ENCODE results near the gene FEM1C.
"Not testable (repeated sequence)": the region's sequence is repeated elsewhere in the genome, so short reads cannot be mapped to it uniquely, and the experiment has no call there.

FEM1C gene

DNA sequence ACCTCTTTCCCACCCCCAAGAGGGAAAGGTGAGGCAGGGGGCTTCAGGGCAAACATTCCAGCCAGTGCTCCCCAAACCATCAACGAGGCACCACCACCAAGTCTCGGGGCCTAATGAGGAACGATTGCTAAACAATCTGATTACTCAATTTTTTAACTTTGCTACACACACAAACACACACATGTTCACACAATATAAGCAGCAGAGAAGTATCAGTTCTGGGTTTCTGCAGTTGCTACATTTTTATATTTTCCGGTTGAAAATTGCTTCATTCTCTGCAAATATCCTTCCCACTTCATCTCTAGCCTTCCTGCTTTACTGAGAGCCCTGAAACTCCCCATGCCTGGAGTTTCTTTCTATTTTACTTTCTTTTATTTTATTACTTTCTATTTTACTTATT is 60.2 kb downstream of the FEM1C start:
- H3K4me1 ChIP-seq (ENCODE audit: control insufficient read depth, insufficient read depth, low read depth, low read length), result peaks cover 3% of the 10 kb centered on the region
- no peaks in the 10 kb centered on the region for H3K9me3 ChIP-seq (ENCODE audit: control insufficient read depth, low read length)
- no peak overlapping the region for H2AFZ ChIP-seq (ENCODE audit: low read depth, low read length)
- no peak overlapping the region for H4K91ac ChIP-seq (ENCODE audit: low read length)
- H2BK5ac ChIP-seq (ENCODE audit: low read depth, low read length, poor library complexity, severe bottlenecking), result no peak overlapping the region
- H3K27ac ChIP-seq (ENCODE audit: low read length, poor library complexity, severe bottlenecking), result no peak overlapping the region
- no peak overlapping the region for H2BK12ac ChIP-seq (ENCODE audit: low read length in 2 of 2)
- no peak overlapping the region for H2BK120ac ChIP-seq (ENCODE audit: low read depth, low read length)
- H2AK5ac ChIP-seq (ENCODE audit: low read length, severe bottlenecking), result peak overlapping the region; percentile 45
- H3K14ac ChIP-seq (ENCODE audit: low read length in 2 of 2), result peak overlapping the region in 1 of 2 experiments; percentile 48
- no peak for DNase-seq
- no peak overlapping the region for H4K8ac ChIP-seq (ENCODE audit: low read length)
- H3K9ac ChIP-seq (ENCODE audit: low read length), result no peak overlapping the region
- no peaks in the 10 kb centered on the region for H3K27me3 ChIP-seq (ENCODE audit: control insufficient read depth in 1 of 2, insufficient read depth in 1 of 2, low read length in 2 of 2)
- no peak overlapping the region for H3K4ac ChIP-seq (ENCODE audit: low read depth in 1 of 2, low read length in 2 of 2)
- no peak overlapping the region for H3K23ac ChIP-seq (ENCODE audit: low read length in 2 of 2)
- no peak overlapping the region for H2BK15ac ChIP-seq (ENCODE audit: low read depth, poor library complexity, severe bottlenecking)
- H3K4me2 ChIP-seq (ENCODE audit: low read length, poor library complexity, severe bottlenecking), result peak overlapping the region; percentile 6
- no peaks in the 10 kb centered on the region for H3K36me3 ChIP-seq (ENCODE audit: control insufficient read depth in 1 of 2, insufficient read depth in 2 of 2, low read depth in 1 of 2, low read length in 2 of 2)
- 91% methylated on average over 4 of the region's 4 CpGs for WGBS
- H3K18ac ChIP-seq (ENCODE audit: low read depth in 1 of 2, low read length in 2 of 2), result peak overlapping the region in 1 of 2 experiments; percentile 40
- no peak overlapping the region for H3K4me3 ChIP-seq (ENCODE audit: insufficient read depth in 1 of 2, low read depth in 1 of 2, low read length in 2 of 2)
- no peaks in the 10 kb centered on the region for H3K79me1 ChIP-seq (replicated peaks; ENCODE audit: low read length, poor library complexity, severe bottlenecking)

GRCh38 chr5:115480900-115481299 is 63.7 kb downstream of the FEM1C start:
- H3K27me3 ChIP-seq (ENCODE audit: control insufficient read depth in 1 of 2, insufficient read depth in 1 of 2, low read length in 2 of 2), result no peaks in the 10 kb centered on the region
- no peak overlapping the region for H4K8ac ChIP-seq (ENCODE audit: low read length)
- no peak for DNase-seq
- no peak overlapping the region for H2BK15ac ChIP-seq (ENCODE audit: low read depth, poor library complexity, severe bottlenecking)
- H2AFZ ChIP-seq (ENCODE audit: low read depth, low read length), result no peak overlapping the region
- no peaks in the 10 kb centered on the region for H3K79me1 ChIP-seq (replicated peaks; ENCODE audit: low read length, poor library complexity, severe bottlenecking)
- no peak overlapping the region for H3K9ac ChIP-seq (ENCODE audit: low read length)
- H3K4me1 ChIP-seq (ENCODE audit: control insufficient read depth, insufficient read depth, low read depth, low read length), result peaks cover 3% of the 10 kb centered on the region
- H2AK5ac ChIP-seq (ENCODE audit: low read length, severe bottlenecking), result no peak overlapping the region
- no peak overlapping the region for H3K27ac ChIP-seq (ENCODE audit: low read length, poor library complexity, severe bottlenecking)
- no peak overlapping the region for H3K4ac ChIP-seq (ENCODE audit: low read depth in 1 of 2, low read length in 2 of 2)
- H3K4me3 ChIP-seq (ENCODE audit: insufficient read depth in 1 of 2, low read depth in 1 of 2, low read length in 2 of 2), result no peak overlapping the region
- H2BK120ac ChIP-seq (ENCODE audit: low read depth, low read length), result no peak overlapping the region
- no peaks in the 10 kb centered on the region for H3K9me3 ChIP-seq (ENCODE audit: control insufficient read depth, low read length)
- no peak overlapping the region for H3K18ac ChIP-seq (ENCODE audit: low read depth in 1 of 2, low read length in 2 of 2)
- no peak overlapping the region for H4K91ac ChIP-seq (ENCODE audit: low read length)
- H3K23ac ChIP-seq (ENCODE audit: low read length in 2 of 2), result no peak overlapping the region
- no peak overlapping the region for H2BK5ac ChIP-seq (ENCODE audit: low read depth, low read length, poor library complexity, severe bottlenecking)
- no peak overlapping the region for H3K4me2 ChIP-seq (ENCODE audit: low read length, poor library complexity, severe bottlenecking)
- no peaks in the 10 kb centered on the region for H3K36me3 ChIP-seq (ENCODE audit: control insufficient read depth in 1 of 2, insufficient read depth in 2 of 2, low read depth in 1 of 2, low read length in 2 of 2)
- H3K14ac ChIP-seq (ENCODE audit: low read length in 2 of 2), result no peak overlapping the region
- H2BK12ac ChIP-seq (ENCODE audit: low read length in 2 of 2), result no peak overlapping the region

- no peaks in the 10 kb centered on the region for H3K9me3 ChIP-seq (ENCODE audit: control insufficient read depth, low read length)
- H2BK120ac ChIP-seq (ENCODE audit: low read depth, low read length), result no peak overlapping the region
- no peaks in the 10 kb centered on the region for H3K36me3 ChIP-seq (ENCODE audit: control insufficient read depth in 1 of 2, insufficient read depth in 2 of 2, low read depth in 1 of 2, low read length in 2 of 2)
- DNase-seq, result no peak
- H3K4me1 ChIP-seq (ENCODE audit: control insufficient read depth, insufficient read depth, low read depth, low read length), result peaks cover 3% of the 10 kb centered on the region
- no peak overlapping the region for H2AFZ ChIP-seq (ENCODE audit: low read depth, low read length)
- H3K18ac ChIP-seq (ENCODE audit: low read depth in 1 of 2, low read length in 2 of 2), result no peak overlapping the region
- peak overlapping the region; percentile 26 for H2AK5ac ChIP-seq (ENCODE audit: low read length, severe bottlenecking)
- no peak overlapping the region for H3K9ac ChIP-seq (ENCODE audit: low read length)
- no peak overlapping the region for H2BK15ac ChIP-seq (ENCODE audit: low read depth, poor library complexity, severe bottlenecking)
- H3K14ac ChIP-seq (ENCODE audit: low read length in 2 of 2), result peak overlapping the region in 1 of 2 experiments; percentile 75
- H4K8ac ChIP-seq (ENCODE audit: low read length), result no peak overlapping the region
- H2BK5ac ChIP-seq (ENCODE audit: low read depth, low read length, poor library complexity, severe bottlenecking), result no peak overlapping the region
- 77% methylated on average over 4 of the region's 4 CpGs for WGBS
- no peaks in the 10 kb centered on the region for H3K79me1 ChIP-seq (replicated peaks; ENCODE audit: low read length, poor library complexity, severe bottlenecking)
- no peak overlapping the region for H3K27ac ChIP-seq (ENCODE audit: low read length, poor library complexity, severe bottlenecking)
- H3K27me3 ChIP-seq (ENCODE audit: control insufficient read depth in 1 of 2, insufficient read depth in 1 of 2, low read length in 2 of 2), result no peaks in the 10 kb centered on the region
- H3K23ac ChIP-seq (ENCODE audit: low read length in 2 of 2), result no peak overlapping the region
- no peak overlapping the region for H2BK12ac ChIP-seq (ENCODE audit: low read length in 2 of 2)
- H3K4me3 ChIP-seq (ENCODE audit: insufficient read depth in 1 of 2, low read depth in 1 of 2, low read length in 2 of 2), result no peak overlapping the region
- no peak overlapping the region for H4K91ac ChIP-seq (ENCODE audit: low read length)
- no peak overlapping the region for H3K4ac ChIP-seq (ENCODE audit: low read depth in 1 of 2, low read length in 2 of 2)
- H3K4me2 ChIP-seq (ENCODE audit: low read length, poor library complexity, severe bottlenecking), result no peak overlapping the region
These were observed 64.3 kb downstream of the FEM1C start for GRCh38 chr5:115480271-115480670.

GRCh38 chr5:115479166-115479873 is 65.3 kb downstream of the FEM1C start:
- H3K14ac ChIP-seq (ENCODE audit: low read length in 2 of 2); H3K27me3 ChIP-seq (ENCODE audit: control insufficient read depth in 1 of 2, insufficient read depth in 1 of 2, low read length in 2 of 2); H3K79me1 ChIP-seq (replicated peaks; ENCODE audit: low read length, poor library complexity, severe bottlenecking); H3K23ac ChIP-seq (ENCODE audit: low read length in 2 of 2); H2AK5ac ChIP-seq (ENCODE audit: low read length, severe bottlenecking); H2BK120ac ChIP-seq (ENCODE audit: low read depth, low read length); DNase-seq; H3K36me3 ChIP-seq (ENCODE audit: control insufficient read depth in 1 of 2, insufficient read depth in 2 of 2, low read depth in 1 of 2, low read length in 2 of 2); H2BK5ac ChIP-seq (ENCODE audit: low read depth, low read length, poor library complexity, severe bottlenecking); H3K4ac ChIP-seq (ENCODE audit: low read depth in 1 of 2, low read length in 2 of 2); H3K18ac ChIP-seq (ENCODE audit: low read depth in 1 of 2, low read length in 2 of 2); H3K9me3 ChIP-seq (ENCODE audit: control insufficient read depth, low read length); H3K4me3 ChIP-seq (ENCODE audit: insufficient read depth in 1 of 2, low read depth in 1 of 2, low read length in 2 of 2); H2BK12ac ChIP-seq (ENCODE audit: low read length in 2 of 2); H3K4me2 ChIP-seq (ENCODE audit: low read length, poor library complexity, severe bottlenecking); H2AFZ ChIP-seq (ENCODE audit: low read depth, low read length); H4K91ac ChIP-seq (ENCODE audit: low read length); H3K27ac ChIP-seq (ENCODE audit: low read length, poor library complexity, severe bottlenecking); H4K8ac ChIP-seq (ENCODE audit: low read length); H3K4me1 ChIP-seq (ENCODE audit: control insufficient read depth, insufficient read depth, low read depth, low read length); H2BK15ac ChIP-seq (ENCODE audit: low read depth, poor library complexity, severe bottlenecking); H3K9ac ChIP-seq (ENCODE audit: low read length): not testable (repeated sequence)
- WGBS, result 100% methylated on average over 1 of the region's 2 CpGs

All from mesenchymal stem cell (in vitro differentiated cells and primary cell).